CD4-positive, alpha-beta T cell treated with Interferon alpha-2 for 1 hour (primary cell): ENCODE measurements around the gene GSK3A.

ENCODE experiments used
- DNase-seq, 2 donors: peaks; one replicate each; pipeline ENCODE4 v3.0.0-alpha.2; 2020 to 2022

GSK3A gene

GRCh38 chr19:42279902-42280814, 37.8 kb upstream of the GSK3A start:
- peak; percentile 88 to 91 for DNase-seq

DNA sequence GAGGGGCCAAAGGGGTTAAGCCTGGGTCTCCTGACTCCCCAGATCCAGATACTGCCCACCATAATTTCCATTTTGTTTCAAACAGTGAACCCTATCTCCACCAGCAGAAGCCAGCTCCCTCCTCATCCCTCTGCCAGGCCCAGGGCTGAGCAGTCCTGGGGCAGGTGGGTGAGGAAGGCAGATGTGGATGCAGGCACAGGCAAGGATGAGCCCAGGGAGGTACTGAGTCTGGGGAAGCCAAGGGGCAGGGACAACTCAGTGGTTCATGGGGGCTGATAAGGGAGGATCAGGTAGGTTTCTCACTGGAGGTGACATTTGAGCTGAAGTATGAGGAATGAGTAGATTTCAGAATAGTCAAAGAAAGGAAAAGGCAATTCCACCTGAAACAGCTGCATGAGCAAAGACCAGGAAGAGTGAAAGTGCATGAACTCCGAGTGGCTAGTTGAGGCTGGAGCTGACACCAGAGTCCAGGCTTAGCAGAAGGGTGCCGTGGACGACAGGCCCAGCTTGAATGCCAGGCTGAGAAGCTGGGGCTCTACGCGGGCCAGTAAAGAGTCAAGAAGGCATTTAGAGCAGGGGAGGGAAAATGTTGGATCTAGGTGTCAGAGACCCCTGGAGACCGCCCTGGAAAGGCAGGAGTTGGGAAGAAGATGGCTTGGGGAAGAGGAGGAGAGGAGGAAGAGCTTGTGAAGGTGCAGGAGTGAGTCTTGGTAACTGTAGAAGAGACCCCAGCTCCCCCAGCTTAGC, 36.9 kb upstream of the GSK3A start:
- no peak for DNase-seq

- no peak for DNase-seq
Observed at GRCh38 chr19:42278452-42279154, 36.2 kb upstream of the GSK3A start.

- no peak for DNase-seq
Observed at GRCh38 chr19:42277821-42278451, 35.5 kb upstream of the GSK3A start.

DNA sequence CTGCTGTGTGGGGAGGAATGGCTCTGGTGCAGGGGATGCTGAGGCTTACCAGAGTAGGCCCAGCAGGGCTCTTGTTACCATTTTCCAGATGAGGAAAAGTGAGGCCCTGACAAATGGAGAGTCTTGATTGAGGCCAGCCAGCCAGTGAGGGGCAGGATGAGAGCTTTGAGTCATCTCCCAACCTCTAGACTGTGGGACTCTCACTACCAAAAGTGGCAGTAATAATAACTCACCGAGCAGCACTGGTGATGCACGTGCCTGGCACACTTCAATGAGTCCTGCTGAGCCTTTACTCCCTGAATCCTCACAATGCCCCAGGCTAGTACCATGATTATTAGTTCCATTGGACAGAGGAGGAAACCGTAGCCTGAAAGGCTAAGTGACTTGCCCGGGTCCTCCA, 34.4 kb upstream of the GSK3A start:
- DNase-seq, result no peak

- no peak for DNase-seq
Observed at GRCh38 chr19:42276284-42276683, 33.9 kb upstream of the GSK3A start.

DNA sequence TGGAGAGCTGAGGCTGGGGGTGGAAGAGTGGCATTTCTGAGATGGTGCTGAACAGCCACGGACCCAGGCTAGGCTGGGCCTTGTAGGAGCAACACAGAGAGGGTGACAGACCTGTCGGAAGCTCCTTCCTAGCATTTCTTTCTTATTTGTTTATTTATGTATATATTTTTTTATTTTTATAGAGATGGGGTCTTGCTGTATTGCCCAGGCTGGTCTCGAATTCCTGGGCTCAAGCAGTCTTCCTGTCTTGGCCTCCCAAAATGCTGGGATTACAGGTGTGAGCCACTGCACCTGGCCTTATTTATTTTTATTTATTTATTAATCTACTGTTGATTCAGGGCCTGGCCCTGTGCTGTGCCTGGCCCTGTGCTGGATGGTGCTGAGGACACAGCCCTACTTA, 33.1 kb upstream of the GSK3A start:
- no peak for DNase-seq

GRCh38 chr19:42275103-42275502, 32.7 kb upstream of the GSK3A start:
- no peak for DNase-seq

DNA sequence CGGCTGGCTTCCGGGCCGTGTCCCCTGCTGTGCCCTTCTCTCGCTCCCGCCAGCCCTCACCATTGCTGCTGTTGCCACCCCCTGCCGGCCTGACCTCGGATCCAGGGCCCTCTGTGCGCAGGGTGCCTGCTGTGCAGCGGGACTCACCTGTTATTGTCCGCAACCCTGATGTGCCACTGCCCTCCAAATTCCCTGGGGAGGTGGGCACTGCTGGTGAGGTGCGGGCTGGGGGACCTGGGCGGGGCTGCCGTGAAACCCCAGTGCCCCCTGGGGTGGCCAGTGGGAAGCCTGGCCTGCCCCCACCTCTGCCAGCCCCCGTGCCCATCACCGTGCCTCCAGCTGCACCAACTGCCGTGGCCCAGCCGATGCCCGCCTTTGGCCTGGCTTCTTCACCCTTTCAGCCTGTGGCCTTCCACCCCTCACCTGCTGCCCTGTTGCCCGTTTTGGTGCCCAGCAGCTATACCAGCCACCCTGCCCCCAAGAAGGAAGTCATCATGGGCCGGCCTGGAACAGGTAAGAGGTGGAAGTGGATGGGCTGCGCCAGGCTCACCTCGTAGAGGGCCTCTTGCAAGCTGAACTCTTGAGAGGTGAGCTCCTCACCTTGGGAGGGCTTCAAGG, 31.8 kb upstream of the GSK3A start:
- DNase-seq, result no peak

GRCh38 chr19:42273407-42274064, 31.1 kb upstream of the GSK3A start:
- no peak for DNase-seq

DNA sequence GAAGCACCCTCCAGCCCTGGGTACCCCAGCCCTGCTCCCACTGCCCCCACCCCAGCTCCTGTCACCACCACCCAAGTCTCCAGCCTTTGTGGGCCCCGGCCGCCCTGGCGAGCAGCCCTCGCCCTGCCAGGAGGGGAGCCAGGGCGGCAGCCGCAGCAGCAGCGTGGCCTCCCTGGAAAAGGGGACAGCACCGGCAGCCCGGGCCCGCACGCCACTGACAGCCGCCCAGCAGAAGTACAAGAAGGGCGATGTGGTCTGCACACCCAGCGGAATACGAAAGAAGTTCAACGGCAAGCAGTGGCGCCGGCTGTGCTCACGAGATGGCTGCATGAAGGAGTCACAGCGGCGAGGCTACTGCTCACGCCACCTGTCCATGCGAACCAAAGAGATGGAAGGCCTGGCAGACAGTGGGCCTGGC, 30.6 kb upstream of the GSK3A start:
- no peak for DNase-seq

DNA sequence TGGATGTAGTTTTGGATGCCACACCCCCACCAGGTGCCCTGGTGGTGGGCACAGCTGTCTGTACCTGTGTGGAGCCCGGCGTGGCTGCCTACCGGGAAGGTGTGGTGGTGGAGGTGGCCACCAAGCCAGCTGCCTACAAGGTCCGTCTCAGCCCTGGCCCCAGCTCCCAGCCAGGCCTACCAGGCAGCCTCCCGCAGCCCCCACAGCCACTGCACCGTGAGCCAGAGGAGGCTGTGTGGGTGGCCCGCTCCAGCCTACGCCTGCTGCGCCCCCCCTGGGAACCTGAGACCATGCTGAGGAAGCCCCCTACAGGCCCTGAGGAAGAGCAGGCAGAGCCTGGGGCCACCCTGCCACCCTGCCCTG, 30.1 kb upstream of the GSK3A start:
- no peak for DNase-seq

GRCh38 chr19:42271861-42272534, 29.6 kb upstream of the GSK3A start:
- no peak for DNase-seq

DNA sequence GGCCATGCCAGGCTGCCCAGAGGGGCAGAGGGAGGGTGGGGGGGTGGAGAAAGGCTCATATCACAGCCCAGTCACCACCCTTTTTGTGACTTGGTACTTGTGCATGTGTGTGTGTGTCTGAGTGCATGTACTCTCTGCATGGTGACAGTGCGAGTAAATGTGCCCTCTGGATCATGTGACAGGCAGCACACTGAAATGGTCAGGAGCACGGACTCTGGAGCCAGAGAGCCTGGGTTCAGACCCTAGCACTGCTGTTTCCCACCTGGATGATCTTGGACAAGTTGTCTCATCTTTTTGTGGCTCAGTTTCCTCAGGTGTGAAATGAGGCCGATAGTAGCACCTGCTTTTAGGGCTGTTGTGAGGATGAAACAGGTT, 28.6 kb upstream of the GSK3A start:
- DNase-seq, result no peak

DNA sequence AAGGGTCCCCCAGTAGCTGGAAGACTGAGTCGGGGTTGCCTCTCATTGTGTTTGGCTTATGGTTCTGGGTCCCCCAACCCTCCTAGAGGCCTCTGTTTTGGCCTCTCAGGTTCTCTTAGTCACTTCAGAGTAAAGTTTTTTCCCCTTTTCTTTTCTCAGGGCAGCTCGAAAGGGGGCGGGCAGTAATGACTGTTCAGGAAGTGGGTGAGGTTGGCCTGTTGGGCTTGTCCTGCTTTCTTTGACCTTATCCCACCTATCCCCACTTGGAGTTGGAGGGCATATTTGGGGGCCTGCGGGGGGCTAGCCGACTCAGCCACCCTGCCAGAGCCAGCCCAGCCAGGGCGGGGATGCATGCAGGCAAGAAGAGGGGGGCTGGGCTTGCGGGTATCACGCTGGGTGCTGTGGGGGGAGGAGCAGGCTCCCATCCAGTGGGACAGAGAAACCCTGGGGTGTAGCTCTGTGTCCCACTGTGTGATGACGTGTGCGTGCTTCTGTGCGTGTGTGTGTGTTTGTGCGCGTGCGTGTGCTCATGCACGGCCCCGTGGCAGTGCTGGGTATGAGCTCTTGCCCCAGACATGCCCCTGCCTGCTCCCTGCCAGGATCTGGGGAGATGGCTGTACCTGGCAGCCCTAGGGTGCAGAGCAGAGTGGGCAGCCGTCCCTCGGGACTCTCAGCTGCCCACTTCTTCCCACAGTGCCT, 28.1 kb upstream of the GSK3A start:
- DNase-seq, result peak; percentile 81 to 86

DNA sequence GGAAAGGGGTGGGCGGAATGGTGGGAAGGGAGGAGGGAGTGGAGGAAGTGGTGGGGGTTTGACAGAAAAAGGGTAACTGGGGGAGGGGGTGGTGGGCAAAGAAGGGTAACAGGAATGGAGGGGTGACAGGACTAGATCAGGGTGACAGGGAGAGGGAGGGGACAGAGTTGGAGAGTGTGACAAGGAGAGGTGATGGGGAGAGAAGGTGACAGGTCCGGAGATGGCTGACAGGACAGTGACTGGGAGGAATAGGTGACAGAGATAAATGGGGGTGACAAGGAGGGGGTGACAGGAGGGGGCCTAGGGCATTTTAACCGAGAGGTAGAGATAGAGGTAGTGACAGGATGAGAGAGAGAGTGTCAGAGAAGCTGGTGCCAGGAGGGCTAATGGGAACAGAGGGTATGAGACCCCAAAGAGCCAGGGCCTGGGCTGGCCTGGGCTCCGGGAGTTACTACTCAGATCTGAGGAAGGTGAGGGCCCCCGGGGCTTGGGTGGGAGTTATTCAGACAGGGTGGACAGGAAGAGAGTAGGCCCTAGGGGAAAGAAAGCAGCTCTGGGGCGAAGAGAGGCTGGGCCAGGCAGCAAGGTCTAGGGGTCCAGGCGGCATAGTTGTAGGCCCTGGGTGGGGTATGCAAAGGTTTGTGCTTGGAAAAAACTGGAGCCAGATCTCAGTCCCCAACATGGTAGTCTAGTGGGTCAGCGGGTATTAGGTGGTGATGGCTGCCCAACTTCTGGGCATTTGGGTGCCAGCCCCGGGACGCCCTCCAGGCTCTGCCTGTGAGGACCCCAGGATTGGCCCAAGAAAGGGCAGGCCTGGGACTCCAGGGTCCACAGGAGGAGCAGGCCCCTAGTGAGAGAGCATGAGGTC, 27.3 kb upstream of the GSK3A start:
- no peak for DNase-seq

DNA sequence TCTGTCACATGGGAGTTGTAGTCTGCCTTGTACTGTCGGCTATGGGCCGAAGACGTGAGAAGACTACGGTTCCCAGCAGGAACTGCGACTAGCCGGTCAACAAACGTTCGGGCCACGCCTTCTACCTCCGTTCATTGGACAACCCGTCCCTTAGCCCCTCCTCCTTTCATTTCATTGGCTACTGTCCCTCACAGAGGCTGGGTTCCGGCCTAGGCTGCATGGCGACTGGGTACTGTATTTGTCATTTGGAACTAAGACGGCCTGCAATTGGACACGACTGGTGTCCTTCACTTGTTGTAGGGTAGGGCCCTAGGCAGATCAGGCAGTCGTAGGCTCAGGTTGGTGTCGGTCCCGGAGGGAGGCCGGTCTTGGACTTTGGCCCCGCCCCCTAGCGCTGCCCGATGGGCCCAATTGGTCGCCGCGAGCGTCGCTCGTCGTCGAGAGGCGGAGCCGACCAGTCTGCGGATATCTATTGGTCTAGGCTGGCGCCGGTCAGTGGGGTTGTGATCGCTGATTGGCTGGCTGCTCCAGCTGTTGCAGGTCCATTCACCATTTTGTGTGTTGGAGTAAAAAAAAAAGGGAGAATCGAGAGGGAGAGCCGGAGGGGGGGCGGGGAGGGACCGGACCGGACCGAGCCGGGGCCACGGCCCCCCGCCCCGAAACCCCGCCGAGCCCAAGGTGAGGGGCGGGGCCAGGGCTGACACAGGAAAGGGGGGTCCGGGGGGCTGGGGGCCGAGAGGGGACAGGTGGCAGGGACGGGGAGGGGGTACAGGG, 26.5 kb upstream of the GSK3A start, which contains the start of gene CIC:
TSS of gene CIC (plus strand) at position 549 of the 774 bp plus-strand sequence. CDS start 2,532 bp downstream, outside the sequence.
- DNase-seq, result peak; percentile 100

- peak; percentile 100 for DNase-seq
Observed at GRCh38 chr19:42268142-42268703, 25.8 kb upstream of the GSK3A start.
